Trophoblast cell (in vitro differentiated cells and primary cell): Measurements from ENCODE around the gene R3HCC1L.
"Not testable (repeated sequence)": the region's sequence is repeated elsewhere in the genome, so short reads cannot be mapped to it uniquely, and the experiment has no call there.

Experiments used
- DNase-seq, 2 donors: peaks; one replicate each; pipeline ENCODE4 v3.0.0-alpha.2; 2016
- H2AFZ ChIP-seq: 2 replicates; pipeline ENCODE4 v1.6.1; 2013; ENCODE audit warnings: low read length, moderate library complexity, mild to moderate bottlenecking; ENCODE audit not compliant: insufficient read depth, poor library complexity
- H2AK5ac ChIP-seq: 2 replicates; pipeline ENCODE4 v1.6.1; 2013; ENCODE audit warnings: mild to moderate bottlenecking, low read length
- H2BK120ac ChIP-seq: 2 replicates; pipeline ENCODE4 v1.6.1; 2013; ENCODE audit warnings: low read length, mild to moderate bottlenecking, moderate library complexity; ENCODE audit not compliant: insufficient read depth, poor library complexity
- H2BK12ac ChIP-seq: 2 replicates; pipeline ENCODE4 v1.6.1; 2013; ENCODE audit warnings: mild to moderate bottlenecking, low read length, moderate library complexity
- H2BK5ac ChIP-seq: 2 replicates; pipeline ENCODE4 v1.6.1; 2013; ENCODE audit warnings: low read length, low read depth, moderate library complexity, mild to moderate bottlenecking; ENCODE audit not compliant: poor library complexity
- H3K14ac ChIP-seq: 2 replicates; pipeline ENCODE4 v1.6.1; 2013; ENCODE audit warnings: mild to moderate bottlenecking, low read length
- H3K18ac ChIP-seq: 2 replicates; pipeline ENCODE4 v1.6.1; 2013; ENCODE audit warnings: mild to moderate bottlenecking, low read length
- H3K23ac ChIP-seq: 2 replicates; pipeline ENCODE4 v1.6.1; 2013; ENCODE audit warnings: low read length
- H3K27ac ChIP-seq: 2 replicates; pipeline ENCODE4 v1.5.1; 2013; ENCODE audit warnings: low read depth, mild to moderate bottlenecking, inconsistent platforms, low read length, moderate library complexity
- H3K27me3 ChIP-seq: 2 replicates; pipeline ENCODE4 v1.6.1; 2013; ENCODE audit warnings: inconsistent platforms, mild to moderate bottlenecking, low read length, moderate library complexity; ENCODE audit not compliant: insufficient read depth
- H3K36me3 ChIP-seq, 2 experiments: 1 replicate in 1 of 2; 2 replicates in 1 of 2; pipeline ENCODE4 v1.6.1; 2013; ENCODE audit warnings: low read length in 2 of 2, mild to moderate bottlenecking in 2 of 2, moderate library complexity in 1 of 2; ENCODE audit not compliant: insufficient read depth in 2 of 2, control insufficient read depth in 1 of 2
- H3K4ac ChIP-seq: 2 replicates; pipeline ENCODE4 v1.6.1; 2013; ENCODE audit warnings: low read depth, mild to moderate bottlenecking, low read length, moderate library complexity
- H3K4me1 ChIP-seq, 2 experiments: 1 replicate in 1 of 2; 2 replicates in 1 of 2; pipeline ENCODE4 v1.6.1; 2013; ENCODE audit warnings: low read length in 2 of 2, mild to moderate bottlenecking in 2 of 2, moderate library complexity in 1 of 2; ENCODE audit not compliant: insufficient read depth in 2 of 2, control insufficient read depth in 1 of 2
- H3K4me2 ChIP-seq: 2 replicates; pipeline ENCODE4 v1.6.1; 2013; ENCODE audit warnings: inconsistent platforms, mild to moderate bottlenecking, low read length, moderate library complexity
- H3K4me3 ChIP-seq: 2 replicates; pipeline ENCODE4 v1.5.1; 2013; ENCODE audit warnings: mild to moderate bottlenecking, low read depth, low read length, inconsistent platforms
- H3K79me1 ChIP-seq: one replicate; pipeline ENCODE4 v1.6.1; 2013; ENCODE audit warnings: low read length
- H3K79me2 ChIP-seq: 2 replicates; pipeline ENCODE4 v1.6.1; 2013; ENCODE audit warnings: low read length, mild to moderate bottlenecking; ENCODE audit not compliant: control insufficient read depth, insufficient read depth, poor library complexity
- H3K9ac ChIP-seq: 2 replicates; pipeline ENCODE4 v1.6.1; 2013; ENCODE audit warnings: mild to moderate bottlenecking, low read length
- H3K9me3 ChIP-seq: 2 replicates; pipeline ENCODE4 v1.6.1; 2013; ENCODE audit warnings: low read depth, mild to moderate bottlenecking, control low read depth, inconsistent platforms, low read length; ENCODE audit not compliant: insufficient read depth
- H4K12ac ChIP-seq: 2 replicates; pipeline ENCODE4 v1.6.1; 2013; ENCODE audit warnings: low read depth, mild to moderate bottlenecking, low read length, moderate library complexity
- H4K8ac ChIP-seq: 2 replicates; pipeline ENCODE4 v1.6.1; 2013; ENCODE audit warnings: low read depth, mild to moderate bottlenecking, low read length, moderate library complexity
- H4K91ac ChIP-seq: one replicate; pipeline ENCODE4 v1.6.1; 2013; ENCODE audit warnings: low read depth, mild to moderate bottlenecking, low read length, moderate library complexity
- WGBS: extraction: QIAGEN DNeasy Blood & Tissue Kit; methylation state at CpG from one replicate; pipeline ENCODE4 v1.1.7; 2013; ENCODE audit warnings: missing lambda C conversion rate; ENCODE audit not compliant: insufficient read length, insufficient coverage; ENCODE audit errors: extremely low coverage; 5-methylcytosine and 5-hydroxymethylcytosine counted together

R3HCC1L gene

DNA sequence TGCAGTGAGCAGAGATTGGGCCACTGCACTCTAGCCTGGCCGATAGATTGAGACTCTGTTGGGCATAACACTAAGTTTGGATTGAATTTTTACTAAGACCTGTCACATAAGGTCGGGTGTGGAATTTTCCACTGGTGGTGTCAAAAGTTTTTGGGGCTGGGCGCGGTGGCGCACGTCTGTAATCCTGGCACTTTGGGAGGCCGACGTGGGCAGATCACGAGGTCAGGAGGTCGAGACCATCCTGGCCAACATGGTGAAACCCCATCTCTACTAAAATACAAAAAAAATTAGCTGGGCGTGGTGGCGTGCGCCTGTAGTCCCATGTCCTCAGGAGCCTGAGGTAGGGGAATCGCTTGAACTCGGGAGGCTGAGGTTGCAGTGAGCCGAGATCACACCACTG, 2.3 kb downstream of the R3HCC1L start:
- H3K9ac ChIP-seq, H3K79me1 ChIP-seq, H2AK5ac ChIP-seq, H4K12ac ChIP-seq, H3K18ac ChIP-seq, H3K4me2 ChIP-seq, H3K23ac ChIP-seq, H3K27me3 ChIP-seq, H3K14ac ChIP-seq, H2BK12ac ChIP-seq, H3K4me1 ChIP-seq, H3K36me3 ChIP-seq, H3K27ac ChIP-seq, H3K79me2 ChIP-seq, H2BK5ac ChIP-seq, H4K8ac ChIP-seq, H2AFZ ChIP-seq, H3K9me3 ChIP-seq, H2BK120ac ChIP-seq, H4K91ac ChIP-seq, H3K4me3 ChIP-seq, DNase-seq: not testable (repeated sequence)
- peak overlapping the region; percentile 8 for H3K4ac ChIP-seq
- WGBS = no CpG with 5 or more reads among the region's 16 CpGs

DNA sequence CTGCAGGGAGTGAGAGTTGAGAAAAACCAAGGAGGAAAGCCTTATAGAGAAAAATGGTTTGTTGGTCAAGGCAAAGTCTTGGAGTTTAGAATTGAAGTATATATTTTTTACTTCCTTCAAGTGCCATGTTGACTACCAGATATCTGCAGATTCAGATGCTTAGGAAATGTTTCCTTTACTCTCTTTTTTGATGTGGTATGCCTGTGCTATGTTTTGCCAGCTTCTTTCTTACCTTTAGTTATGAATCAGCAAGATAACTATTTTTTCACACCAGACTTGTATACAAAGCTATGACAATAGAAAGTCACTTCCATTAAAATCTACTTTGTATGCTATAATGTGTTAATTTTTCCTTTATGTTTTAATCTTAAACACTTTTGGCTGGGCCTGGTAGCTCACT, 3.6 kb downstream of the R3HCC1L start:
- no peak overlapping the region for H4K8ac ChIP-seq
- no peak overlapping the region for H3K23ac ChIP-seq
- no peak overlapping the region for H4K91ac ChIP-seq
- H3K36me3 ChIP-seq = no peaks in the 10 kb centered on the region
- no peaks in the 10 kb centered on the region for H3K27me3 ChIP-seq
- DNase-seq = no peak
- no peak overlapping the region for H2BK12ac ChIP-seq
- H3K4ac ChIP-seq = no peak overlapping the region
- H2BK5ac ChIP-seq = no peak overlapping the region
- H3K9ac ChIP-seq = no peak overlapping the region
- peaks cover 0 to 6% of the 10 kb centered on the region in 2 experiments for H3K4me1 ChIP-seq
- peaks cover 8% of the 10 kb centered on the region for H3K79me1 ChIP-seq
- no peak overlapping the region for H3K14ac ChIP-seq
- no peak overlapping the region for H3K4me2 ChIP-seq
- no peaks in the 10 kb centered on the region for H3K9me3 ChIP-seq
- no peak overlapping the region for H3K18ac ChIP-seq
- H2AFZ ChIP-seq = no peak overlapping the region
- no peak overlapping the region for H3K4me3 ChIP-seq
- no peak overlapping the region for H2AK5ac ChIP-seq
- H3K27ac ChIP-seq = no peak overlapping the region
- peaks cover 6% of the 10 kb centered on the region for H3K79me2 ChIP-seq
- H2BK120ac ChIP-seq = no peak overlapping the region
- H4K12ac ChIP-seq = no peak overlapping the region

DNA sequence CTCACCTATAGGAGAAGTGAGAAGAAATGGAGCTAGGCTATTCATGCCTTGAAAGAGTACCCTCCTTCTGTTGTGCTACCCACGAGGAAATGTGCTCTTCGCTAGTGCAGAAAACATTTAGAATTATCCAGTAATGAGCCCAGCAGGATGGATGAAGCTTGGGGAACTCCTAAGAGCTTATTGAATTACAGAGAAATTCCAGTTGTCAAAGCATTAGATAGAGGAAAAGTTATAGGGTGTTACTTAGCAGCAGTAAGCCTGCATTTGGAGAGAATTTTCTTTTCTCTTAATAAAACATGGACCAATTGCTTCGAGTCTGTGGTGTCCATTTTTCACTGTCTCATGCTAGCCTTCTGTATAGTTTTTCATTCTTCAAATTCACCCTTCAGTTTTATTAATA, 5.0 kb downstream of the R3HCC1L start:
- H2BK120ac ChIP-seq = no peak overlapping the region
- H2BK5ac ChIP-seq = no peak overlapping the region
- H4K91ac ChIP-seq = no peak overlapping the region
- H3K9me3 ChIP-seq = no peaks in the 10 kb centered on the region
- whole genome bisulfite sequencing = no CpG with 5 or more reads among the region's 3 CpGs
- peaks cover 0 to 6% of the 10 kb centered on the region in 2 experiments for H3K4me1 ChIP-seq
- H3K27ac ChIP-seq = no peak overlapping the region
- peaks cover 8% of the 10 kb centered on the region for H3K79me1 ChIP-seq
- no peak overlapping the region for H4K8ac ChIP-seq
- no peak overlapping the region for H2BK12ac ChIP-seq
- no peak for DNase-seq
- no peak overlapping the region for H3K18ac ChIP-seq
- H3K79me2 ChIP-seq = peaks cover 6% of the 10 kb centered on the region
- H2AK5ac ChIP-seq = no peak overlapping the region
- H3K9ac ChIP-seq = peak overlapping the region; percentile 31
- no peaks in the 10 kb centered on the region for H3K36me3 ChIP-seq
- no peak overlapping the region for H3K14ac ChIP-seq
- H3K4me3 ChIP-seq = no peak overlapping the region
- no peak overlapping the region for H2AFZ ChIP-seq
- no peak overlapping the region for H4K12ac ChIP-seq
- H3K27me3 ChIP-seq = no peaks in the 10 kb centered on the region
- no peak overlapping the region for H3K23ac ChIP-seq
- no peak overlapping the region for H3K4me2 ChIP-seq
- no peak overlapping the region for H3K4ac ChIP-seq

DNA sequence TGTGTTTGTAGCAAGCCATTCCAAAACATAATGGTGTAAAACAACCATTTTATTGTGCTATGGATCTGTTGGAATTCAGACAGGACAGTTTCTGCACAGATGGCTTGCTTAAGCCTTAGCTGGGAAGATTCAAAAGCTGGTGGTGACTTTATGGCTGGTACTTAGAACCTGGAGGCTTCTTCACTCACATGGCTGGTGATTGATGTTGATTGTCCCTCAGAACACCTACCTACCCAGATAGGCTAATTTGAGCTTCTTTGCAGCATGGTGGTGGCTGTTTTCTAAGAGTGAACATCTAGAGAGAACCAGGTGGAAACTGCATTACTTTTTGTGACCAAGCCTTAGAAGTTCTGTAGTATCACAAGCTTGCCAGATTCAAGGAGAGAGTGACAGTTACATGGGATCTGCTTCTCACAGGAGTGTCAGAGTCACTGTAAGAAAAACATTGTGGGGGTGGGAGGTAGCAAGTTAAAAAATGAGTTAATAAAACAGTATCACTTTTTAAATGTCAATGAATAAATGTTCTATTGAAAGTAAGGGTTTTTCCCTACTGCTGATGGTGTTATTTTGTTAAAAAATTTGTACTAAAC, 7.1 kb downstream of the R3HCC1L start:
- no peaks in the 10 kb centered on the region for H3K27me3 ChIP-seq
- no peak overlapping the region for H3K4me3 ChIP-seq
- H3K79me1 ChIP-seq = no peaks in the 10 kb centered on the region

More for the DNA sequence above, 7.1 kb downstream of the R3HCC1L start:
- no peak overlapping the region for H3K27ac ChIP-seq
- H3K4ac ChIP-seq = no peak overlapping the region
- H2BK12ac ChIP-seq = no peak overlapping the region
- no peak overlapping the region for H4K8ac ChIP-seq
- H3K23ac ChIP-seq = no peak overlapping the region
- H3K14ac ChIP-seq = no peak overlapping the region
- H2BK120ac ChIP-seq = no peak overlapping the region
- no peak overlapping the region for H2BK5ac ChIP-seq
- H3K36me3 ChIP-seq = no peaks in the 10 kb centered on the region
- no peak overlapping the region for H3K9ac ChIP-seq
- H3K4me1 ChIP-seq = peaks cover 0 to 2% of the 10 kb centered on the region in 2 experiments
- no peak overlapping the region for H3K18ac ChIP-seq
- H3K9me3 ChIP-seq = no peaks in the 10 kb centered on the region
- peaks cover 1% of the 10 kb centered on the region for H3K79me2 ChIP-seq
- H3K4me2 ChIP-seq = no peak overlapping the region
- H2AK5ac ChIP-seq = no peak overlapping the region
- no peak overlapping the region for H2AFZ ChIP-seq
- no peak overlapping the region for H4K91ac ChIP-seq
- H4K12ac ChIP-seq = no peak overlapping the region
- DNase-seq = no peak
